Muscle layer of duodenum (tissue), 2 donors: ENCODE results near the gene ANXA11.

Source experiments
- H3K27ac ChIP-seq: one replicate; pipeline ENCODE4 v1.7.0; 2013; ENCODE audit warnings: mild to moderate bottlenecking, low read length
- H3K27me3 ChIP-seq: one replicate; pipeline ENCODE4 v1.7.0; 2013; ENCODE audit warnings: low read depth, mild to moderate bottlenecking, control low read depth, low read length
- H3K36me3 ChIP-seq, 2 donors: one replicate each; pipeline ENCODE4 v1.7.0; 2013; ENCODE audit warnings: low read length in 2 of 2, control low read depth in 1 of 2, mild to moderate bottlenecking in 1 of 2; ENCODE audit not compliant: insufficient read depth in 2 of 2, control insufficient read depth in 1 of 2
- H3K4me1 ChIP-seq, 2 donors: one replicate each; pipeline ENCODE4 v1.7.0; 2013; ENCODE audit warnings: low read length in 2 of 2, mild to moderate bottlenecking in 2 of 2, control low read depth in 1 of 2, moderate library complexity in 1 of 2; ENCODE audit not compliant: insufficient read depth in 2 of 2, control insufficient read depth in 1 of 2
- H3K4me3 ChIP-seq, 2 donors: one replicate each; pipeline ENCODE4 v1.7.0; 2013; ENCODE audit warnings: low read length in 2 of 2, low read depth in 1 of 2, mild to moderate bottlenecking in 1 of 2
- H3K9me3 ChIP-seq, 2 donors: one replicate each; pipeline ENCODE4 v1.7.0; 2013; ENCODE audit warnings: low read length in 2 of 2, control low read depth in 1 of 2, mild to moderate bottlenecking in 1 of 2; ENCODE audit not compliant: control insufficient read depth in 1 of 2
- donor health status: healthy.

Gene ANXA11

DNA sequence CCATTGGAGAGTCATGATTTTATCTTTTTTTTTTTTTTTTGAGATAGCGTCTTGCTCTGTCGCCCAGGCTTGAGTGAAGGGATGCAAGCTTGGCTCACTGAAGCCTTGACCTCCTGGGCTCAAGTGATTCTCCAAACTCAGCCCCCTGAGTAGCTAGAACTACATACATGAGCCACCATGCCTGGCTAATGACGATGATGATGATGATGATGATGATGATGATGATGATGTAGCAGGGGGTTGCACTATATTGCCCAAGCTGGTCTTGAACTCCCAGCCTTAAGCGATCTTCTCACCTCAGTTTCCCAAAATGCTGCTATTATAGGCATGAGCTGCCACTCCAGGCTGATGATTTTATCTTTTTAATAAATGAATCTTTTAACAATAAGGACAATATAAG is 86.7 kb downstream of the ANXA11 start:
- H3K27me3 ChIP-seq, result no peaks in the 10 kb centered on the region
- no peaks in the 10 kb centered on the region for H3K36me3 ChIP-seq
- no peak overlapping the region for H3K27ac ChIP-seq
- H3K4me3 ChIP-seq, result no peak overlapping the region
- no peaks in the 10 kb centered on the region for H3K4me1 ChIP-seq
- H3K9me3 ChIP-seq, result no peaks in the 10 kb centered on the region

DNA sequence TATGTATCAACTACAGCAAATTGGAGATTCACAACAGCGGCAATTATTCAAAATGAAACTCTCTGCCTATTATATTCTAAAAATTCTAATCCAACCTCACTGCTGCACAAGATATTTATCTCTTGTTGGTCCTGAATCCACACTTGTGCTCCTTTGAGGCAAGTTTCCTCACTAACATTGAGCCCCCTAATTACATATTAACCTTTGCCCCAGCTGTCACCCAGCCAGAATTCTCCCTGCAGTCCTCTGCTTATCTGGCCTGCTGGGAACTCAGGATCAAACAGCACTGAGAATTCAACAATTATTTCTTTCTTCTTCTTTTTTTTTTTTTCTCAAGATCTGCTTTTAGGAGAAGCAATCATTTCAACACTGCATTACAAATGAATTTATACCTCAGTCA is 94.4 kb downstream of the ANXA11 start:
- no peak overlapping the region for H3K27ac ChIP-seq
- no peak overlapping the region for H3K4me3 ChIP-seq
- H3K27me3 ChIP-seq, result no peaks in the 10 kb centered on the region
- H3K9me3 ChIP-seq, result peaks cover 4 to 25% of the 10 kb centered on the region in 2 donors
- H3K4me1 ChIP-seq, result no peaks in the 10 kb centered on the region
- H3K36me3 ChIP-seq, result no peaks in the 10 kb centered on the region

DNA sequence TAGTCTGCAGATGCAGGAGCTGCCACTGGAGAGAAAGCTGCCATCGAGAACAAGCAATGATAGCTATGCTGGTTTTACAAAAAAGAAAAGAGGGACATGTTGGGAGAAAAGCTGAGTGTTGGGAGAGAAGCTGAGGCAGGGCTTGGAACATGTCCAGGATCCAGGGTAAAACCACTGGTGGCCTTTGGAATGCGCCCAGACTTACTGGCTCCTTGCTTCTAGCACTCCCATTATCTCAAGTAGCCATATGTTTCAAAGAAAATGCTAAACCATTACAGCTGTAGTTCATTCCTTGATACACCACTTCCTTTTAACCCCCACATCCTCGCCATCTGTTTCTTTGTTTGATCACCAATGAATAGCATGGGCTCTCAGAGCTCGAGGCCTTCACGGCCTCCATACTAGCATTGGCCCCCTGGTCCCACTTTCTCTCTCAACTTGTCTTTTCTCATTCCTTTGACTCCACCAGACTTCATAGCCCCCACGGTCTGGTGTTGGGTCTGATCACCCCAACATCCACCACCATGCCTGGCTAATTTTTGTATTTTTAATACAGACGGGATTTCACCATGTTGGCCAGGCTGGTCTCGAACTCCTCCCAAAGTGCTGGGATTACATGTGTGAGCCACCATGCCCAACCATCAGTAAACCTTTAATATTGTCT is 96.6 kb downstream of the ANXA11 start:
- Histone ChIP-seq H3K27me3 (no peaks in the 10 kb centered on the region), H3K27ac (no peak overlapping the region), H3K4me1 (peaks cover 0 to 9% of the 10 kb centered on the region in 2 donors), H3K9me3 (peaks cover 4 to 25% of the 10 kb centered on the region in 2 donors), H3K4me3 (peak overlapping the region in 1 of 2 donors; percentile 32), H3K36me3 (no peaks in the 10 kb centered on the region)

DNA sequence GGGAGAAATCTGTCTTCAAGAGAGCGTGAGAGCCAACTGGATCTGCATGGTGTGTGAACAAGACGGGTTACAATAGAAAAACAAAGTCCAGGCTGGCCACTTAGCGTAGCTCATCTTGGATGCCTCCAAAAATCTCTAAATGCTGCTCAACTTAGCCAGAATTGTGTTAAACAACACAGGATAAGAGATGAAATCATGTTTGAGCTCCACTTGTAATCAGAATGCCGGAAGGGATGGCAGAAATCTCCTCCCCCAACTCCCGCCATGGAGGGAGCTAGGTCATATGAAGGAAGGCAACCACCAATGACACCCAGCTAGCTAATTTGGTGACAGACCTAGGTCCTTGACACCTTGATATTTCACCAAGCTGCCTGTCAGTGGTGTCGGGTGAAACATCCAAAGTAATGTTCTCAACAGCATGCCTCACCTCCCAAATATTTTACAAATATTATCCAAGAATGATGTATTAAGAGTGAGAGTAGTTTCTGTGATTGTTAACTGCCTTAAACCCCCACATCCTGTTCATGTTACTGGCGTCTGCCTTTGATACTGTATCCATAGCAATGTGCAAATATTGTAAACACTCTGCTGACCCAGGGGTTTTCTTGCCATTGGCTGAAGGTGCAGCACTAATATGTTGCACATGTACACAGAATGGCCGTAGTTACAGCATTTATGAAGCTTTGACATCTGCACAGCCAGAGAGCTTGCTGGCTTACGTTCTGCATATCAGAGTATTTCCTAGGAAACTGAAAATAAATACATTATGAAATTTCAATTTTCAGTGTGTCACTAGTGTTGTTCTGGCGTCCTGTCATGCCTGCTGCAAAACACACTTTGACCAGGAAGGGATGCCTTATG is 101.0 kb downstream of the ANXA11 start:
- Histone ChIP-seq H3K36me3 (no peaks in the 10 kb centered on the region), H3K4me3 (no peak overlapping the region), H3K9me3 (peaks cover 1 to 16% of the 10 kb centered on the region in 2 donors), H3K27ac (no peak overlapping the region), H3K4me1 (peaks cover 0 to 9% of the 10 kb centered on the region in 2 donors), H3K27me3 (no peaks in the 10 kb centered on the region)
